ENCODE data around the gene TMEM253. TPM values are rescaled to one million over a fixed set of nuclear protein-coding genes. Genes with fewer than 3 reads are reported as not detected.

Gene TMEM253
- total RNA-seq, 1 donor from 2014 or later = 0.19 TPM

- TF ChIP-seq, protein P1, sequence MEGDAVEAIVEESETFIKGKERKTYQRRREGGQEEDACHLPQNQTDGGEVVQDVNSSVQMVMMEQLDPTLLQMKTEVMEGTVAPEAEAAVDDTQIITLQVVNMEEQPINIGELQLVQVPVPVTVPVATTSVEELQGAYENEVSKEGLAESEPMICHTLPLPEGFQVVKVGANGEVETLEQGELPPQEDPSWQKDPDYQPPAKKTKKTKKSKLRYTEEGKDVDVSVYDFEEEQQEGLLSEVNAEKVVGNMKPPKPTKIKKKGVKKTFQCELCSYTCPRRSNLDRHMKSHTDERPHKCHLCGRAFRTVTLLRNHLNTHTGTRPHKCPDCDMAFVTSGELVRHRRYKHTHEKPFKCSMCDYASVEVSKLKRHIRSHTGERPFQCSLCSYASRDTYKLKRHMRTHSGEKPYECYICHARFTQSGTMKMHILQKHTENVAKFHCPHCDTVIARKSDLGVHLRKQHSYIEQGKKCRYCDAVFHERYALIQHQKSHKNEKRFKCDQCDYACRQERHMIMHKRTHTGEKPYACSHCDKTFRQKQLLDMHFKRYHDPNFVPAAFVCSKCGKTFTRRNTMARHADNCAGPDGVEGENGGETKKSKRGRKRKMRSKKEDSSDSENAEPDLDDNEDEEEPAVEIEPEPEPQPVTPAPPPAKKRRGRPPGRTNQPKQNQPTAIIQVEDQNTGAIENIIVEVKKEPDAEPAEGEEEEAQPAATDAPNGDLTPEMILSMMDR (IDR thresholded peaks at IDR 0.05; ENCODE audit: borderline replicate concordance) = no peak
- Histone ChIP-seq H3K27ac (replicated peaks) (peak within 1 kb of the TSS; percentile 95), H3K4me1 (peaks cover 46% of the 10 kb centered on the region), H3K27me3 (ENCODE audit: low read depth) (no peaks in the 10 kb centered on the region), H3K36me3 (peaks cover 24% of the 10 kb centered on the region), H3K4me3 (peak within 1 kb of the TSS; percentile 88), H3K9me3 (replicated peaks) (no peaks in the 10 kb centered on the region)
- DNase-seq = peak; percentile 79
- intact Hi-C loops (cut with micrococcal nuclease) = no loop called here
Observed at GRCh38 chr14:21070083-21070609, 30.7 kb upstream of the TMEM253 start, which contains the start of gene ARHGEF40. ARHGEF40 (plus strand) TSS chr14:21070304; CDS start chr14:21070397, 93 bp downstream.

DNA sequence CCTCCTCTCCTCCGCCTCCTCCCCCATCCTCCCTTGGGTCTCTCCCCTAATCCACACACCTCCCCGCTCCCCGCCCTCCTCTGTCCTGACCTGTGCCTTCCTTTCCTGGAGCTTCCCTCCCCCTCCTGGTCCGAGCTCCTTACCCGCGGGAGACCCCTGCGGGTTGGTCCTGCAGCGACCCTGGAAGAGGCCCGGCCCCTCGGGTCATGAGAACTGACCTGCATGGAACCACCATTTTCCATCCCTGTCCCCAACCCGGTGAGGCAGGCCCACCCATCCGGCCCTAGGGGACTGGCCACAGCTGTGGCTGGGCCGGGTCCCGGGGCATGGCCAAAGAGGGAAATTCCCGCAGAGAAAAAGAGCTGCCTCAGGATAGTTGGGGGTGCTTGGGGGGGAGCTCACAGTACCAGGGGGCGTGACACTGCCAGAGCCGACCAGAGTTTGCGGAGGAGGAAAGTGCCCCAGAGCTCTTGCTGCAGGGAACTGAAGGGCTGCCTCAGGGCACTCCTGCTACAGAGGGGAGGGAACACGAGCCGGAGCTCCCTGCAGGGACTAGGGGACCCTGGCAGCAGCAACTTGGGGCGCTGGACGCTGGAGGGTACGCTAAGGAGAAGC is 30.1 kb upstream of the TMEM253 start:
- TF ChIP-seq, protein P1 (IDR thresholded peaks at IDR 0.05; ENCODE audit: borderline replicate concordance) = no peak
- intact Hi-C loops (cut with micrococcal nuclease) = no loop called here
- peak overlapping the region; percentile 95 for H3K27ac ChIP-seq (replicated peaks)
- peak overlapping the region; percentile 88 for H3K4me3 ChIP-seq
- no peaks in the 10 kb centered on the region for H3K9me3 ChIP-seq (replicated peaks)
- H3K27me3 ChIP-seq (ENCODE audit: low read depth) = no peaks in the 10 kb centered on the region
- peaks cover 46% of the 10 kb centered on the region for H3K4me1 ChIP-seq
- H3K36me3 ChIP-seq = peaks cover 29% of the 10 kb centered on the region
- peak; percentile 59 for DNase-seq

DNA sequence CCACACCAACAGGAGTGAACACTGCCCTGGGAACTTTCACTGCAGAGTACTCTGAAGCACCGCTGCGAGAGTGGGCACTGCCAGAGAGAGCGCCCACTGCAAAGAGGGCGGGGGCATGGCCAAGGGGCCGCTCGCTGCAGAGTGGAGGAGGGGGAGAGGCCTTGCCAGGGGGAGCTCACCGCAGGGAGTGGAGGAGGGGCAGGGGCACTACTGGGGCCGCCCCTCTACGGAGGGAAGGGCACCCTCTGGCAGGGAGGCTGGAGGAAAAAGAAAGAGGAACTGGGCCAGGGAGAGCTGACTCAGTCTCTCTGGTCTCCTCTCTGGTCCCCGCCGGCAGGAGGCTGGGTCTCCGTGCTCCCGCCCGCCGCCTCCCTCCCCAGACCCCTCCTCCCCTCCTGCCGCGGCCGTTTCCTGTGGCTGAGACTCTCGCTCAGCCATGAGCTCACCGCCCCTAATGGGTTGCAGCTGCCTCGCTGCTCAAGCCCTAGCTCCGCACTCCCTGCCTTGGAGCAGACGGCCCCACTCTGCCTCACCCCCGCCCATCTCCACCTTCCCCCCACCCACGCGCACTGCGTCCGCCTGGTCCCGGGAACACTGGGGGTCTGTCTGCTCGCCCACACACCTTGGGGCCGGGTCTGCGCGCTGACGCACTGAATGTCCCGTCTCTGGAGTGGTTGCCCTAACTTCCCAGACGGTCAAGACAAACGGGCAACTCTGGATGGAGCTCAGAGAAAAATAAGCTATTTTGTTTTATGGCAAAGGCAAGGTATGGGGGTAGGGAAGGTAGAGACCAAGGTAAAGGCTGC is 29.4 kb upstream of the TMEM253 start:
- H3K9me3 ChIP-seq (replicated peaks) = no peaks in the 10 kb centered on the region
- intact Hi-C loops (cut with micrococcal nuclease) = no loop called here
- H3K36me3 ChIP-seq = peaks cover 36% of the 10 kb centered on the region
- TF ChIP-seq, protein P1 (IDR thresholded peaks at IDR 0.05; ENCODE audit: borderline replicate concordance) = no peak
- peak overlapping the region; percentile 95 for H3K27ac ChIP-seq (replicated peaks)
- H3K27me3 ChIP-seq (ENCODE audit: low read depth) = no peaks in the 10 kb centered on the region
- peaks cover 46% of the 10 kb centered on the region for H3K4me1 ChIP-seq
- peak; percentile 91 for DNase-seq
- H3K4me3 ChIP-seq = peak overlapping the region; percentile 88

DNA sequence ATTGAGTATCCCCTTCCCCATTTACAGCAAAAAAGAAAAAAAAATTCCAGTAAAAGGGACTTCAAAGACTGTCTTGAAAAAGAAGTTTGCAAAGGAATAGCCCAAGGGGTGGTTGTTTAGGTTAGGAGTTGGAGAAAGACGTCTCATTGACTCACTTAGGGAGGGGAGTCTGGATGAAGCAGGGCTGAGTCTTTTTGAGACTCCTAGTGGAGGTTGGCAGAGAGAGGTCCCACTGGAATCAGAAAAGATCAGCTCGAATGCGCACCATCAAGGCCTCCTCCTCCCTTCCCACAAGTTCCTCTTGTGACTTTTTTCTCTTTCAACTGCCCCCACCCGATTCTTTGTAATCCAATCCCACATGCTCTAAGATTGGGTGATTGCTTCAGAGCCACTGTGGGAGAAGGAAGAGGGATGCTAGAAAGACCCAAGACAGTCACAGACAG is 28.8 kb upstream of the TMEM253 start:
- Histone ChIP-seq H3K27me3 (ENCODE audit: low read depth) (no peaks in the 10 kb centered on the region), H3K9me3 (replicated peaks) (no peaks in the 10 kb centered on the region), H3K4me1 (peaks cover 46% of the 10 kb centered on the region), H3K4me3 (peak overlapping the region; percentile 88), H3K27ac (replicated peaks) (peak overlapping the region; percentile 95), H3K36me3 (peaks cover 43% of the 10 kb centered on the region)
- TF ChIP-seq, protein P1 (IDR thresholded peaks at IDR 0.05; ENCODE audit: borderline replicate concordance) = no peak
- DNase-seq = no peak
- intact Hi-C loops (cut with micrococcal nuclease) = no loop called here

- peak overlapping the region; percentile 95 for H3K27ac ChIP-seq (replicated peaks)
- no peaks in the 10 kb centered on the region for H3K9me3 ChIP-seq (replicated peaks)
- intact Hi-C loops (cut with micrococcal nuclease) = no loop called here
- H3K27me3 ChIP-seq (ENCODE audit: low read depth) = no peaks in the 10 kb centered on the region
- TF ChIP-seq, protein P1 (IDR thresholded peaks at IDR 0.05; ENCODE audit: borderline replicate concordance) = no peak
- H3K4me3 ChIP-seq = no peak overlapping the region
- no peak for DNase-seq
- H3K36me3 ChIP-seq = peaks cover 51% of the 10 kb centered on the region
- H3K4me1 ChIP-seq = peaks cover 46% of the 10 kb centered on the region
Observed at GRCh38 chr14:21072781-21073339, 28.0 kb upstream of the TMEM253 start.

All from left ventricle myocardium inferior (tissue), 1 donor.